Measurements from ENCODE around the gene NCF2.

DNA sequence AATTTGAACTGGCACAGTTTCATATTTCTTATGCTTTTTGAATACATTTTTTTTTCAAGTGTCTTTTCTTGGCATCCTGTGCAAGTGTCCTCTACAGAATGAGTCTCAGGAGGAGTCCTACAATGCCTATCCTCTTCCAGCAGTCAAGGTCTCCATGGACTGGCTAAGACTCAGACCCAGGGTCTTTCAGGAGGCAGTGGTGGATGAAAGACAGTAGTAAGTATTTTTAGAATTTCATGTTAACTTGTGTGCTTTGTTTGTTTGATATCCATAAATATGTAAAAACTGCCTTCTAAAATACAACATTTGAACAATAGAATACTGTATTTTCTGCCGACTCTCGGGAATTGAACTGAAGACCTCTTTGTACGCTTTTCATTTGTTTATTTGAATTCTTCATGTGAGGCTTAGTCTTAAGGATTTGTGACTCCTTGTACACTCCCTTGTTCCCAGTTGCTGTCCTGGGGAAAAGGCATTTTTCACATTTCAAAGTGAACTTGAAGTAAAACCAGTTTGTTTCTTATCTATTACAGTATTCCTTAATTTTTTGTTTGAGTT is 56.6 kb downstream of the NCF2 start:
- TF ChIP-seq, protein P1, sequence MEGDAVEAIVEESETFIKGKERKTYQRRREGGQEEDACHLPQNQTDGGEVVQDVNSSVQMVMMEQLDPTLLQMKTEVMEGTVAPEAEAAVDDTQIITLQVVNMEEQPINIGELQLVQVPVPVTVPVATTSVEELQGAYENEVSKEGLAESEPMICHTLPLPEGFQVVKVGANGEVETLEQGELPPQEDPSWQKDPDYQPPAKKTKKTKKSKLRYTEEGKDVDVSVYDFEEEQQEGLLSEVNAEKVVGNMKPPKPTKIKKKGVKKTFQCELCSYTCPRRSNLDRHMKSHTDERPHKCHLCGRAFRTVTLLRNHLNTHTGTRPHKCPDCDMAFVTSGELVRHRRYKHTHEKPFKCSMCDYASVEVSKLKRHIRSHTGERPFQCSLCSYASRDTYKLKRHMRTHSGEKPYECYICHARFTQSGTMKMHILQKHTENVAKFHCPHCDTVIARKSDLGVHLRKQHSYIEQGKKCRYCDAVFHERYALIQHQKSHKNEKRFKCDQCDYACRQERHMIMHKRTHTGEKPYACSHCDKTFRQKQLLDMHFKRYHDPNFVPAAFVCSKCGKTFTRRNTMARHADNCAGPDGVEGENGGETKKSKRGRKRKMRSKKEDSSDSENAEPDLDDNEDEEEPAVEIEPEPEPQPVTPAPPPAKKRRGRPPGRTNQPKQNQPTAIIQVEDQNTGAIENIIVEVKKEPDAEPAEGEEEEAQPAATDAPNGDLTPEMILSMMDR (conservative IDR thresholded peaks at IDR 0.05): no peak
- no peak for TF ChIP-seq EZH2 (IDR thresholded peaks at IDR 0.05; ENCODE audit: low read depth)
